Measurements from ENCODE around the gene MALT1.
"Not testable (repeated sequence)": the region's sequence is repeated elsewhere in the genome, so short reads cannot be mapped to it uniquely, and the experiment has no call there.

MALT1 gene

DNA sequence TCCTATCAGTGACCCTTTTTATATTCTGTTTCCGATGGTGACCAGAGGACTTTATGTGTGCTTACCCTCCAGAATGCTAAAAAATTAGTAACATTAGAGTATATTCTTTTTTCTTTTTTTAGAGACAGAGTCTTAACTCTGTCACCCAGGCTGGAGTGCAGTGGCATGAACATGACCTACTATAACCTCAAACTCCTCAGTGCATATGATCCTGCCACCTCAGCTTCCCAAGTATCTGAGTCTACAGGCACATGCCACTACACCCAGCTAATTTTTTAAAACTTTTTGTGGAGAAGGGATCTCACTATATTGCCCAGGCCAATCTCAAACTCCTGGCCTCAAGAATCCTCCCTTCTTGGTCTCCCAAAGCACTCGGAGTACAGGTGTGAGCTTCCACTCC, 74.6 kb downstream of the MALT1 start:
- DNase-seq = no peak

DNA sequence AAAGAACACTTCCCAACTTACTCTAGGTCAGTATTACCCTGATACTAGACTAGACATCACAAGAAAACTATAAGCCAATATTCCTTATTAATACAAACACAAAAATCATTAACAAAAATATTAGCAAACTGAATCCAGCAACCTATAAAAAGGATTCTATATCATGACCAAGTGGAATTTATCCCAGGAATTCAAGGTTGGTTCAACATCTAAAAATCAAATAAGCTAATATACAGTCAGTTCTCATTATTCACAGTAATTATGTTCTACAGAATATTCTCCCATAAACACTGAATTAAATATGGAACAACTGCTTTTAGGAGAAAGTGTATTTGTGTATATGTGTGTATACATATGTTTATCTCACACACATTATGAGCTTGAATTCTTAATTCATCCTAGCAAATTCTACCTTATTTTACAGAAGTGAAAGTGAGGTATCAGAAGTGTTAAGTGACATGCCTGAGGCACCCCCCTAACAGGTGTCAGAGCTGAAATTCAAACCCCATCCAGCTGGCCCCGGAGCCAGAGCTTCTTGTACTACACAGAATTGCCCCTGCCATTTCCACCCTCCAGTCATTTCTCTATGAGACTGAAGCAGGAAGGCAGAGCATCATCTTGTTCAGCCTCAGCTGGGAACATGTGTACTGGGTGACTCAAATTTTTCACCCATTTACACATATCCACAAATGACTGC, 77.8 kb downstream of the MALT1 start:
- no peak for DNase-seq

DNA sequence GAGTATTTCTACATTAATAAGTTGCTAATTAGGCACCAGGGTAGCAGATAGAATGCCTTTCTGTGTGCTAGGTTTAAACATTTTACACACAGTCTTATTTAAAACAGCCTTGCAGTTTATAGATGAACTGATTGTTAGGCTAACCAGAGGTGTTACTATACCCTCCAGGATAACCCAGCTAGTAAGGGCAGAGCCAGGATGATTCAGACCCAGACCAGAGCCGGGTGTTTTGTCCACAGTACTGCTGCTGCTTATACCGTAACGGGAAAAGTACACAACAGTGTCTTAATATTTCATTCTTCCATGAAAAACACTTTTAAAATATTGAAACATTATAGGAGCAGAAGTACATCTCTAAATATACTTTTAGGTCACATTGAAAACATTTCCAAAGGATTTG, 82.7 kb downstream of the MALT1 start:
- DNase-seq = no peak

DNA sequence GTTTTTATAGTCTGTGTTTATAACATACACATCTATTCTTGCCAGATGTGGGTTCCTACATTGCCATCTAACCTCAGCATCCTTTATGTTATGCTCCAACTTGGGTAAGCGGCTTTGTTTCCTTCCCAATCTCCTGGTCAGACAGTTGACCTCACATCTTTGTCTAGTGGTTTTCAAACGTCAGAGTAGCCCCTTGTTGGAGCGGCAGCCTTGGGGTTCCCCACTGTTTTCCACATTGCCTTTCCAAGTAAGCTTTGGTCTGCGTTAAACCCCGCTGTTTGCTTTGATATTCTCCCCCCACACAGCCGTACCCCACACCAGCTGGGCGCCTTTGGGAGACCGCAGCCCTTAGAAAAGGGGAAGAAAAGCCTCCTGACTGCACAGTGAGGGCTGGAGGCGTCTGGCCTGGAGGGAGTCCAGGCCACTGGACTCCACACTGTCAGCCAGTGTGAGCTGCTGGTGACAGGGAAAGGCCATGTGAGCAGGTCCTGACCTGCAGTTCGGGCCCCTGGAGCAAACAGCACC, 83.3 kb downstream of the MALT1 start:
- DNase-seq = no peak

DNA sequence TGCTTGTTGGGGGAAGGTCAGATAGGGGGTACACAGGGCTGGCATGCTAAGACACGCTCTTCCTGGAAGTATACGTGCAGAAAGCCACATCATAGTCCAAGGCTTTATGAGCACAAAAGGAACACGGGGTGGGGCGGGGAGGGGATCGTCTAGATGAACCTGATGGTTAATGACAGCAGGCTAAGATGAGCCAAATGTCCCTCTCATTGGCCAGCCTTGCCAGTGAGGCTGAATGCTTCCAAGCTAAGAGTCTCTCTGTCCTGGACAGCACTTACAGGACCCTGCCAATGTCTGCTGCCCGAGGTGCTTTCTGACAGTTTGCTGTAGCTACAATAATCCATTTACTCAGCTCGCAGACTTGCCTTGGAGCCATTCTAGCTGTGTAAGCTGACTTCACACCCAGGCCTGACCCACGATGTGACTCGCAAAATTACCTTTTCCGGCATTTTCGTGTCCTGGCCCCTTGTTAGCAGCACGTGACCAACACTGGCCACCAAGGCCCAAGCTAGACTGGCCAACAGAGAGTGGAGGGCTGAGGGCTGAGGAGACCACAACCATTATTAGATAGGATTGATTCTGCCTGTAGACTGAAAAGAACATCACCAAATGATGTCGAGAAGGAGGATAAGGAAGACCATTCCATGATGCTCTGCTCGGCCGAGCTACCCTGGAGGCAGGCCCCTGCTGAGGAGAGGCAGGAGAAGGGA, 84.2 kb downstream of the MALT1 start:
- no peak for DNase-seq

DNA sequence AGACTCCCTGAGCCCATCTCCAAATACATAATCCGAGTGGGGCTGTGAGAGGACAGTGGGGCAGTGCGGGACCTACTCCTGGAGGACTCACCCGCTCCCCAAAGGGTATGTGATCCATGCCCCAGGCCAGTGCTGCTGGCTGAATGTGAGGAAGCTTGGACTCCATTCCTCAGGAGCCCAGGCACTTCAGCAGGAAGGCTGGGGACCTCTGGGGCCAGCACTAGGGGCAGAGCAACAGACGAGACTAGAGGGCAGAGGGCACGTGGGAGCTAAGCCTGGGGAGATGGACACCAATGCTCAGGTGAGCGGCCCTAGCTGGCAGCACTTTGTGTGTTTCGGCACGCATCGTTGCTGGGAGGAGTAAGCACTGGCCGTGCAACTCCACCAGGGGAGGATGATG, 84.9 kb downstream of the MALT1 start:
- no peak for DNase-seq

DNA sequence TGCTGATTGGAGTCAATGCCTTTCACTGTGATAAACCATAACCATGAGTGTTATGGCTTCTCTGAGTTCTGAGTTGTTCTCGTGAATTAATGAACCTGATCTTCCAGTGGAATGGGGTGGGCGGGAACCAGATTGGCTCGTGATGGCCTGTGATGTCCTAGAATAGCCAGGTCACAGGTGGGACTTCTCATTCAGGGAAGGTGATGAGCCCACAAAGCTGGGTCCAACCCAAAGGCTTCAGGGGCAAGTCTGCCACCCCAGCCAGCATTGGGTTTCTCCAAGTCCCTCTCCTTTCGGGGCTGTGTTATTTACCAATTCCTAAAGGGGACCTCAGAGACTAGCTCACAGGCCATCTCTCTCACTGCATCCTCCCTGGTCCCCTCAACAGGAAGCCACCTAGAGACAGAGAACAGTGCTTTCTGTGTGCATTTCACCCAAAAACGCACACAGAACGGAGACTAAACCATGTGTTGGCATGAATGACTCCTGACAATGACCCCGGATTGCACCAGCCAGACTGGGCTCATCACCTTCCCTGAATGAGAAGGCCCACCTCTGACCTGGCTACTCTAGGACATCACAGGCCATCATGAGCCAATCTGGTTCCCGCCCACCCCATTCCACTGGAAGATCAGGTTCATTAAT, 85.5 kb downstream of the MALT1 start:
- DNase-seq = no peak

DNA sequence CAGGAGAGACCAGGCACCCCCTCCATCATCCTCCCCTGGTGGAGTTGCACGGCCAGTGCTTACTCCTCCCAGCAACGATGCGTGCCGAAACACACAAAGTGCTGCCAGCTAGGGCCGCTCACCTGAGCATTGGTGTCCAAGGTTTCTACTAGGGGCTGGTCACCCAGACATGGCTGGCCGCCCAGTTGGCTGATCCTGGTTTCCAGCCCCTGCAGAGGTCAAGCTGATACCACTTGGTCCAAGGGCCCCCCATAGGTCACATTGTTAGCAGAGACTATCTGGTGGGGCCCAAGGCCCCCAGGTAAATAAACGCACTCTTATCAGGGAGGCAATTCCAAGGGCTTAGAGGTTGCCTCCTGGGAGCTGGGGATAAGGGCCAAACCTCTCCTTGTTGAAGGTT, 86.1 kb downstream of the MALT1 start:
- not testable (repeated sequence) for DNase-seq

DNA sequence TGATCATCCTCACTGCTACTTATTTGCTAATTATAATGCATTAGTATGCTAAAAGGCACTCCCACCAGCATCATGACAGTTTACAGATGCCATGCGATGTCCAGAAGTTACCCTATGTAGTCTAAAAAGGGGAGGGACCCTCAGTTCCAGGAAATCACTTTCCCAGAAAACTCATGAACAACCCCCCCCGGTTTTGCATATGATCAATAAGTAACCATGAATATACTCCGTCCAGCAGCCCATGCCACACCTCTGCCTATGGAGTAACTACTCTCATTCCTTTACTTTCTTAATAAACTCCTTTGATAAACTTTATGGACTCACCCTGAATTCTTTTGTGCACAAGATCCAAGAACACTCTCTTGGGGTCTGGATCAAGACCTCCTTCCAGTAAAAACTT, 86.8 kb downstream of the MALT1 start:
- DNase-seq = no peak

DNA sequence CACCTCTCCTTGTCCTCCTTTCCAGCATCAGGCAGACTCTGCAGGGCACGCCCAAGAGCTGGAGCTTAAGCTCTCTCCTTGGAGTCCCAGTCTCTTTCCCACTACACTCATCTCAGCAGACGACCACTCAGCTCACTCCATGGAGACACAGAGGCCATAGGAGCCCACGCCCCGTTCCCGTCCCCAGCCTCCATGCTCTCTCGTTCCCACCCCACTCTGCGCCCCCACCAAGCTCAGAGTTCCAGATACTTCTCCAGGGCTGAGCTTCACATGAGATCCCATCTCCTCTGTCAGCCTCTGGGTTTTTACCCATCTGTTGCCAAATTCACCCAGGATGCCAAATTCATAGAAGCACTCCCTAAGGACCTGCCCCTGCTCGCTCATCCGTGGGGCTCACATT, 87.3 kb downstream of the MALT1 start:
- no peak for DNase-seq

DNA sequence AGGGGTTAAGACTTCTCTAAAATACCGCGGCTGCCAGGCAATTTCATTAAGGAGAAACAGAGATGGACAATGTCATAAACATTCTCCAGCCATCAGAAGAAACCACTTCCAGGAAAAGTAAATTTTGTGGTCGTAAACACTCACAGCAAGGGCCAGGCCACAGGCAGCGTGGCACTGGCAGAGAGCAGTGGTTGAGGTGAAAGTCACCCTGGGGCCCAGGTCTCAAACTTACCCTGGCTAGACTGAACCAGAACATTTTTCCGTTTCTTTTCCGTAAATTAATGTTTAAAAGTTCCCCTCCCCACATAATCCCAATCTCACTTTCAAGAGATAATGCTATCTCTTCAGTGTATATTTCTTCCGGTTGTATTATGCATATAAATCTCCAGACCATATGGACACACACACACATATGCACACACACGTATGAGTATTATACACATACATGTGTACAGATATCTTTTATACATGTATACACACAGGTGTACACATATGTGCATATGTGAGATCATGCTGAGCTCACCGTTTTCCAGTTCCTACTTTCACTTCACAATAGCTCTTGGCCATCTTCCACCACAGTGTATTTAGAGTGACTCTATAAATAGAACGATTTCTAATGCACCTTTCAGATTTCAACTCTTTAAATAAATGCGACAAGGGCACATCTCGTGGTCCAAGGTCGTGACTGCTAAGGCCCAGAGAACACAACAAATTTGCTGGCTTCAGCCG, 90.1 kb downstream of the MALT1 start:
- DNase-seq = no peak

DNA sequence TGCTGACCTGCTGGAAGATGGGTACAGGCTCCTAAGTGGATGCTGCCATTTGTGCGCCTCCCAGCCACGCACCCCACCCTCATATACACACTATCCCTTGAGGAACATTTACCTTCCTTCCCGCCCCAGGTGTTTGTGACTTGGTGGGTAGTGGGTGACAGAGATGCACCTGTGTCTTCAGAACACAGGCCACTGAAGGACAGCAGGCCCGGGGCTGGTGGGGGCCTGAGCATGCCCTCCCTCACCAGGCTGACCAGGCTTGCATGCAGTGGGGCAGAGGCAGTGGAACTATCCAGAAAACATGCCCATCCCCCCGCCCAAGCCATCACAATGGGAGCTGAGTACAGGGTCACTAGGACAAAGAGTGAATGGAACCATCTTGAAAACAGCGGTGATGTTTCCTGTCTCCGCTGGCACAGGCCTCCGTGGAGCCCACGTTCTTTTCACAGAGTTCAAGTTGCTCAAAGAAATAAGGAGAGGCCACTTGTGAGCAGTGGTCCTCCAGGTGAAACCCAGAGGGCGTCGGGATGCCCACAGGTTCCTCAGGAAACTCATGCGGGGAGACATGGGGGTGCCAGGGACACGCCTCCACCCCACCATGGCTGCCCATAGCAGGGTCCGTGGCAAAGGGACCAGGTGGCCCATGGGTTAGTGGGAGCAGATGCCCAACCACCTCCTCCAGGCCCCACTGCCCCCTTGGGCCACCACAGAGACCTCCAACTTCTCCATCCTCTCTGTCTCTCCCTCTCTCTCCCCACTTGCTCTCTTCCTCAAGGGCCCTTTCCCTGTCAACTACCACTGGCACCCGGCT, 90.9 kb downstream of the MALT1 start:
- DNase-seq = no peak

DNA sequence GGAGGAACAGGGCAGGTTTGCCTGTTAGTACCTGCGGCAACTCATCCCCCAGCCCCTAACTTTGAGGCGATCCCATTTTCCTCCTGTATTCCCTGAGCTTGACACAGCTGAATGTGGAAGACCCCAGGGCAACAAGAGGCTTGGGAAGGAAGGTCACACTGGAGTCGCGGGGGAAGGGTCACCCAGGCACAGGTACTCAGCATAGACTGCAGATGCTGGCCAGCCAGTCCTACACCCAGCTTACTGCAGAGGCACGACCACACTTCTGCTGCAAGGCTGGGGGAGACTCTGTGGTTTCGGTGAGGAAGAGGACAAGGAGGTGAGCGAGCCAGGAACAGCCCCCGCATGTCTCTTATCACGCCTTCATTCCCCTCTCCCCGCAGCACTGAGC, 91.5 kb downstream of the MALT1 start:
- no peak for DNase-seq

DNA sequence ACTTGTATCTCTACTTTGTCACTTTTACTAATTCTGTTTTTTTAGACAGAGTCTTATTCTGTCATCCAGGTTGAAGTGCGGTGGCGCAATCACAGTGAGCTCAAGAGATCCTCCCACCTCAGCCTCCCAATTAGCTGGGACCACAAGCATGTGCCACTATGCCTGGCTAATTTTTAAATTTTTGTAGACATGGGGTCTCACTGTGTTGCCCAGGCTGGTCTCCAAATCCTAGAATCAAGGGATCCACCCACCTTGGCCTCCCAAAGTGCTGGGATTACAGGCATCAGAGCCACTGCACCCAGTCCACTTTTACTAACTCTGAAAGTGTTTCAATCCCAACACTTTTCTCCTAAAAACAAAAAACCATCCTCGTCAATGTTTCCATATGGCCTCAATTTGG, 94.9 kb downstream of the MALT1 start:
- no peak for DNase-seq

DNA sequence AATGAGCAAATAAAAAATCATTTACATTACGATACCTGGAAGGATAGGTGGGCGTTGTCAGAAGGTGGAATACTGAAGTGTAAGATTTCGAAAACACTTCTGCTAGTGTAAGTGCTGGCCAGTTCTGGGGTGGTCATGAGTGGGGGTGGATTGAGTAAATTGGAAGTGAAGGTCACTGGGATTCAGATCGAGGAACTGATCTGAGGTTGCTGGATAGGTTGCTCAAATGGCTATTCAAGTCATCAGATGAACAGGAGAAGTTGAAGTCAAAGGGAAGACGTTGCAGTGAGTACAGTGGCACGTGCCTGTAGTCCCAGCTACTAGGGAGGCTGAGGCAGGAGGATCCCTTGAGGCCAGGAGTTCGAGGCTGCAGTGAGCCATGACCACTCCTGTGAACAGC, 95.7 kb downstream of the MALT1 start:
- no peak for DNase-seq

DNA sequence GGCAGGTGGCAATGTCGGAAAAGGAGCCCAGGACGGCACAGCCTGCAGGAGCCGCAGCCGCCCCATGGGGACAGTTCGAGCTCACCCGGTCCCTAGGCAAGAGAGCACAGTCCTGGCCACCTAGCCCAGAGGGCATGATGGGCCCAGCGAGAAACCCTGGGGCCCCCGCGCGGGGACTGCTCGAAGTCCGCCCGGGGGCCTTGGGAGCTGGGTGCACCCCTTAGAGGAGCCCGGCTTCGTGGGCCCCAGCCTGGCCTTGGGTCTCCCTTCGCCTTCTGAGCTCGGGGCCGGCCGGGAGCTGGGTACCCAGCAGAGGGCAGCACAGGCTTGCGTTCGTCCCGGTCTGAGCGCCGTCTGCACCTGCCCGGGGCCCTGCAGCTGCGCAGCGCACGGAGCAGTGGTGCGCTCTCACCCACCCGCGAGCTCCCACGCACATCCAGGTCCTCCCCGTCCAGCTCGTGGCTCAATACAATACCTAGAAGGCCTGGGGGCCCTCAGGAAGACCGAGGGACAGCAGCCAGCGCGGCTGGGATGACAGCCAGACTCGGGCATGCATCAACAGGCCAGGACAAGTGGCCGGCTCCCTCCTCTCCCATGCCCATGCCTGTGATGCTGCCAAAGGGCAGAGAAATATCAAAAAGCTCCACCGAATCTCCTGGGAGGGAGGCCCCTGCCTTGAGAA, 97.2 kb downstream of the MALT1 start:
- peak; percentile 11 to 13 for DNase-seq

DNA sequence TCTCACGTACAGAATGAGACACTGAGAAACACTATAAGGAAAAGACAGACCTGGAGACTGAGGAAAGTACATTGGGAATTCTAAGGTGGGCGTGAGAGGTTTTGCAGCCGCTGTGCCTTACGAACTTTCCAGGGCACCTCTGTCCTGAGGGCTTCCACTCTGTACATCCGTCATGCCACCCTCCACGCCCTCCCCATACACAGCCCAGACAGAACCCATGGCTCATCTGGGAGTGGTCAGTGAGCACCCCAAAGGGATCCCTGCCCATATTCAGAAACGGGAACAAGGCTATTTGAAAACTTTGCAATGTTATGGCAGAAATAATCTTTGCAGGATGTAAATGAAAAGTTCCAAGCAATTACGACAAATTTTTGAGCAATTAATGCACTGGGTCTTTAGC, 98.1 kb downstream of the MALT1 start:
- no peak for DNase-seq

DNA sequence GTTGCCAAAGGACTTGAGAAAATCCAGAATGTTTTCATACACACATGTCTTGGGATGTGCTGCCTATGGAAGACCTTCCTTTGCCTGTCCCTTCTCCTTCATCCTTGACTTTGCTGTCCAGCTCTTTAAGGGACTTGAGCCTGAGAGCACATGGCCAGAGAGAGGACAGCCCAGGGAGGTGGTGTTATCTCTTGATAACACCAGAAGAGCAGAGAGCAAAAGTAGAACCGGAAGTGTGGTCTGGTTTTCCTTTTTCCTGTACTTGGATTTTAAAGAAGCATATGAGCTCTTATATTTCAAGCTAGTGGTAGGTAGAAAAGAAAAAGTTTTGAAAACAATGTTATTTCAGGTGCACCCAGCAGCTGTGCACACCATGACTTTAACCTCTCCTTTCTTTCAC, 99.3 kb downstream of the MALT1 start:
- DNase-seq = no peak

DNA sequence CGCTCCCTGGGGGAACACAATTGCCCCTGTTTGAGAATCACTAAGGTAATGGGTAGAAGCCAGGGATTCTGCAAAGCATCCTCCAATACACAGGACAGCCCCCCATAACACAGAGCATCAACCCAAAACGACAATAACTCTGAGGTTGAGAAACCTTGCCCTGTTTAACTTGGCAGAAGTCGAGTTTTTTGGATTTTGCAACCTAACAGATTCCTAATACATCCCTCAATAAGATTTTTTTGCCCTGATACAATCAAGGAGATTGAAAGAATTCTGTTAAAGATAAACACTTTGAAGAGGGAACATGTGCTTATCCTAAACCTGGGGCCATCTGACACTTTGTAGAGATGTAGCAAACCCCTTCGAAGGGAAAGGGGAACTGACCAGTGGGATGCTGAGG, 100.9 kb downstream of the MALT1 start:
- no peak for DNase-seq

DNA sequence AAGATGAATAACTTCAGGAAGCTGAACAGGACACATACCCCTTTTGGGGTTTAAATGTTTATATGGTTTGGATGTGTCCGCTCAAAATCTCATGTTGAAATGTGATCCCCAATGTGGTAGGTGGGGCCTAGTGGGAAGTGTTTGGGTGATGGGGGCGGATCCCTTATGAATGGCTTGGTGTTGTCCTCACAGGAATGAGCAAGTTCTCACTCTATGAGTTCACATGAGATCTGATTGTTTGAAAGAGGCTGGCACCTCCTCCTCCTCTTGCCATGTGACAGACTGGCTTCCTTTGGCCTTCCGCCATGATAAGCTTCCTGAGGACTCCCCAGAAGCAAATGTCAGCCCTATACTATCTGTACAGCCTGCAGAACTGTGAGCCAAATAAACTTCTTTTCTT, 104.8 kb downstream of the MALT1 start:
- DNase-seq = no peak

DNA sequence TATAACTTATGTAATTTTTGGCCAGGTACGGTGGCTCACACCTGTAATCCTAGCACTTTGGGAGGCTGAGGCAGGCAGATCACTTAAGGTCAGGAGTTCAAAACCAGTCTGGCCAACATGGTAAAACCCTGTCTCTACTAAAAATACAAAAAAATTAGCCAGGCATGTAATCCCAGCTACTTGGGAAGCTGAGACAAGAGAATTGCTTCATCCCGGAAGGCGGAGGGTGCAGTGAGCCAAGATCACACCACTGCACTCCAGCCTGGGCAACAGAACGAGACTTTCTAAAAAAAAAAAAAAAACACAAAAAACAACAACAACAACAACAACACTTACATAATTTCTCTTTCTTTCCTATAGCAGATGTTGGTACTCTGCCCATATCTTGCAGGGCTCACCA, 105.3 kb downstream of the MALT1 start:
- DNase-seq = not testable (repeated sequence)

DNA sequence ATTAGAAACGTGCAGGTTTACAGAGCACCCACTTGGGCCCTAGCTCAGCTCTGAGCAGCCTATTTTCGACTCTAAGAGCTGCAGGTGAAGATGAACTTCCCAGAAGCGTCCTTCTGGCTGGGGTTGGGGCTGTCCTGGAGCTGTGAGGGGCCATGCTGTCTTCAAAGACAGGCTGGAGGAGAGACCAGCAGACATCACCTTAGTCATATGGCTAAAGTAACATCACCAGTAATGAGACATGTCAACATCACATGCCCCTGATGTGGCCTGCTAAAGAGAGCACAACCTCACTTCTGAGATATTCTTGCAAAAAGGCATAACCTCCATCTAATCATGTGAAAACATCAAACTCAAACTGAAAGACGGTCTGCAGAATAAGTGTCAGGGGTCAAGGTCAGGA, 106.2 kb downstream of the MALT1 start:
- no peak for DNase-seq
